ENCODE results near the gene IRF4.

DNA sequence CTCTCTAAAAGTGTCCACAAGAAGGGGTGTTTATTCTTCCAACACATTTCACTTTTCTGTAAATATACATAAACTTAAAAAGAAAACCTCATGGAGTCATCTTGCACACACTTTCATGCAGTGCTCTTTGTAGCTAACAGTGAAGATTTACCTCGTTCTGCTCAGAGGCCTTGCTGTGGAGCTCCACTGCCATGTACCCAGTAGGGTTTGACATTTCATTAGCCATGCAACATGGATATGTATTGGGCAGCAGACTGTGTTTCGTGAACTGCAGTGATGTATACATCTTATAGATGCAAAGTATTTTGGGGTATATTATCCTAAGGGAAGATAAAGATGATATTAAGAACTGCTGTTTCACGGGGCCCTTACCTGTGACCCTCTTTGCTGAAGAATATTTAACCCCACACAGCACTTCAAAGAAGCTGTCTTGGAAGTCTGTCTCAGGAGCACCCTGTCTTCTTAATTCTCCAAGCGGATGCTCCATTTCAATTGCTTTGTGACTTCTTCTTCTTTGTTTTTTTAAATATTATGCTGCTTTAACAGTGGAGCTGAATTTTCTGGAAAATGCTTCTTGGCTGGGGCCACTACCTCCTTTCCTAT lies 17.9 kb downstream of the IRF4 start:
- TF ChIP-seq, protein P1, sequence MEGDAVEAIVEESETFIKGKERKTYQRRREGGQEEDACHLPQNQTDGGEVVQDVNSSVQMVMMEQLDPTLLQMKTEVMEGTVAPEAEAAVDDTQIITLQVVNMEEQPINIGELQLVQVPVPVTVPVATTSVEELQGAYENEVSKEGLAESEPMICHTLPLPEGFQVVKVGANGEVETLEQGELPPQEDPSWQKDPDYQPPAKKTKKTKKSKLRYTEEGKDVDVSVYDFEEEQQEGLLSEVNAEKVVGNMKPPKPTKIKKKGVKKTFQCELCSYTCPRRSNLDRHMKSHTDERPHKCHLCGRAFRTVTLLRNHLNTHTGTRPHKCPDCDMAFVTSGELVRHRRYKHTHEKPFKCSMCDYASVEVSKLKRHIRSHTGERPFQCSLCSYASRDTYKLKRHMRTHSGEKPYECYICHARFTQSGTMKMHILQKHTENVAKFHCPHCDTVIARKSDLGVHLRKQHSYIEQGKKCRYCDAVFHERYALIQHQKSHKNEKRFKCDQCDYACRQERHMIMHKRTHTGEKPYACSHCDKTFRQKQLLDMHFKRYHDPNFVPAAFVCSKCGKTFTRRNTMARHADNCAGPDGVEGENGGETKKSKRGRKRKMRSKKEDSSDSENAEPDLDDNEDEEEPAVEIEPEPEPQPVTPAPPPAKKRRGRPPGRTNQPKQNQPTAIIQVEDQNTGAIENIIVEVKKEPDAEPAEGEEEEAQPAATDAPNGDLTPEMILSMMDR (IDR thresholded peaks at IDR 0.05), result no peak
- no peak for TF ChIP-seq EZH2 (IDR thresholded peaks at IDR 0.05; ENCODE audit: borderline replicate concordance, insufficient read depth, low read depth, low read length, poor library complexity, severe bottlenecking)

Data from B cell (primary cell).